Measurements from ENCODE around the gene TXNDC5. TPM values are rescaled to one million over a fixed set of nuclear protein-coding genes. Genes with fewer than 3 reads are reported as not detected.

The TXNDC5 gene
- total and polyA plus RNA-seq, 2 experiments from 2014 or later = 237 to 498 TPM

GRCh38 chr6:7902867-7903266 is 7.7 kb downstream of the TXNDC5 start:
- no peaks in the 10 kb centered on the region for H3K9me3 ChIP-seq (ENCODE audit: low read depth)
- no peaks in the 10 kb centered on the region for H3K27me3 ChIP-seq (replicated peaks; ENCODE audit: insufficient read depth)
- H3K27ac ChIP-seq = no peak overlapping the region
- DNase-seq = no peak
- H3K4me2 ChIP-seq (ENCODE audit: unreplicated experiment) = no peak overlapping the region
- no peak overlapping the region for H2AFZ ChIP-seq
- peaks cover 91% of the 10 kb centered on the region for H3K79me2 ChIP-seq (ENCODE audit: insufficient read depth)
- H3F3A ChIP-seq (ENCODE audit: insufficient read depth) = peaks cover 4% of the 10 kb centered on the region; the same call in 1 of the 2 replicates
- H4K20me1 ChIP-seq (ENCODE audit: insufficient read depth) = peaks cover 7% of the 10 kb centered on the region; the same call in 1 of the 2 replicates
- in situ Hi-C loops (cut with MboI) = no loop called here
- no peak overlapping the region for H3K9ac ChIP-seq
- no peak overlapping the region for H3K4me3 ChIP-seq
- 93% methylated on average over 1 of the region's 1 CpG for WGBS, 2 experiments (ENCODE audit: low coverage in 1 of 2, low lambda C conversion rate in 2 of 2, missing lambda C conversion rate in 2 of 2)
- H3K36me3 ChIP-seq (ENCODE audit: low read depth) = peaks cover 40% of the 10 kb centered on the region
- no peaks in the 10 kb centered on the region for H3K9me2 ChIP-seq (ENCODE audit: insufficient read depth)
- no peak for TF ChIP-seq EZH2 (IDR thresholded peaks at IDR 0.05; ENCODE audit: insufficient read depth, poor library complexity, severe bottlenecking)
- TF ChIP-seq EZH2phosphoT487 (IDR thresholded peaks at IDR 0.05; ENCODE audit: insufficient read depth, low read depth) = no peak
- no peaks in the 10 kb centered on the region for H3K4me1 ChIP-seq (ENCODE audit: insufficient read depth)

DNA sequence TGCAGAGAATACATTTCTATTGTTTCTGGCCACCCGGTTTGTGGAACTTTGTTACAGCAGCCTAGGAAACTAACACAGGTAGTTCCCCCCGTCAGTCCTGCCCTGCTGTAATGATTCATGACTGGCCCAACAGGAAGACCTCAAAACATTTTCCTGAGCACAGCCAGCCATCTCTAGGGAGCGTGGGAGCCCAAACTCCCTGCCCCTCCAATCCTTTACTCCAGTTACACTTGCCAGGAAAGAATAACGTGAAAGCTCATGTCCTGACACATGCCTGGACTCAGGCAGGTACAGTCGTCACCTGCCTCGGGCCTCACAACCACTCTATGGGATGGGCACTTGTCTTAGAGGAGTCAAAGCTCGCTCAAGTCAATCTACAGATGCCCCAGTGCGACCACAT is 8.4 kb downstream of the TXNDC5 start:
- no peaks in the 10 kb centered on the region for H3K27me3 ChIP-seq (replicated peaks; ENCODE audit: insufficient read depth)
- H3K79me2 ChIP-seq (ENCODE audit: insufficient read depth) = peaks cover 90% of the 10 kb centered on the region
- H3K9ac ChIP-seq = no peak overlapping the region
- in situ Hi-C loops (cut with MboI) = no loop called here
- no peaks in the 10 kb centered on the region for H3K4me1 ChIP-seq (ENCODE audit: insufficient read depth)
- peaks cover 7% of the 10 kb centered on the region; the same call in 1 of the 2 replicates for H4K20me1 ChIP-seq (ENCODE audit: insufficient read depth)
- H3K4me2 ChIP-seq (ENCODE audit: unreplicated experiment) = no peak overlapping the region
- no peak overlapping the region for H3K4me3 ChIP-seq
- H3K36me3 ChIP-seq (ENCODE audit: low read depth) = peaks cover 46% of the 10 kb centered on the region
- no peaks in the 10 kb centered on the region for H3K9me2 ChIP-seq (ENCODE audit: insufficient read depth)
- no peak for TF ChIP-seq EZH2phosphoT487 (IDR thresholded peaks at IDR 0.05; ENCODE audit: insufficient read depth, low read depth)
- no peak for TF ChIP-seq EZH2 (IDR thresholded peaks at IDR 0.05; ENCODE audit: insufficient read depth, poor library complexity, severe bottlenecking)
- H3K9me3 ChIP-seq (ENCODE audit: low read depth) = no peaks in the 10 kb centered on the region
- peaks cover 7% of the 10 kb centered on the region; the same call in 1 of the 2 replicates for H3F3A ChIP-seq (ENCODE audit: insufficient read depth)
- WGBS, 2 experiments (ENCODE audit: low coverage in 1 of 2, low lambda C conversion rate in 2 of 2, missing lambda C conversion rate in 2 of 2) = 86 to 89% methylated on average over 8 of the region's 8 CpGs
- DNase-seq = no peak
- no peak overlapping the region for H2AFZ ChIP-seq
- H3K27ac ChIP-seq = no peak overlapping the region

DNA sequence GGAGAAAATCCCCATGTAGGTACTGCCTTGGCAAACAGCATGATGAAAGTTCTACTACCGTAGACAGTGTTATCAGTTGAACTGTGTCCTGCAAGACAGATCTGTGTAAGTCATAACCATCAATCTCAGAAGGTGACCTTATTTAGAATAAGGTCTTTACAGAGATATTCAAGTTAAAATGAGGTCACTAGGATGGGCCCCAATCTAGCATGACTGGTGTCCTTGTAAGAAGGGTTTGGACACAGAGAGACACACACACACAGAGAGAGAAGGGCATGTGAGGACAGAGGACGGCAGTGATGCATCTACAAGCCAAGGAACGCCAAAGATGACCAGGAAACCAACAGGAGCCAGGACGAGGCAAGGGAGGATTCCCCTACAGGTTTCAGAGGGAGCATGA is 8.8 kb downstream of the TXNDC5 start:
- Histone ChIP-seq H2AFZ (no peak overlapping the region), H3K36me3 (ENCODE audit: low read depth) (peaks cover 51% of the 10 kb centered on the region), H3K4me3 (no peak overlapping the region), H3K4me2 (ENCODE audit: unreplicated experiment) (no peak overlapping the region), H3F3A (ENCODE audit: insufficient read depth) (peaks cover 7% of the 10 kb centered on the region; the same call in 1 of the 2 replicates), H3K27me3 (replicated peaks; ENCODE audit: insufficient read depth) (no peaks in the 10 kb centered on the region), H3K9ac (no peak overlapping the region), H3K79me2 (ENCODE audit: insufficient read depth) (peaks cover 86% of the 10 kb centered on the region), H3K9me3 (ENCODE audit: low read depth) (no peaks in the 10 kb centered on the region), H3K9me2 (ENCODE audit: insufficient read depth) (no peaks in the 10 kb centered on the region), H3K4me1 (ENCODE audit: insufficient read depth) (no peaks in the 10 kb centered on the region), H3K27ac (no peak overlapping the region), H4K20me1 (ENCODE audit: insufficient read depth) (peaks cover 7% of the 10 kb centered on the region; the same call in 1 of the 2 replicates)
- 77 to 79% methylated on average over 4 of the region's 4 CpGs for WGBS, 2 experiments (ENCODE audit: low coverage in 1 of 2, low lambda C conversion rate in 2 of 2, missing lambda C conversion rate in 2 of 2)
- in situ Hi-C loops (cut with MboI) = no loop called here
- TF ChIP-seq EZH2 (IDR thresholded peaks at IDR 0.05; ENCODE audit: insufficient read depth, poor library complexity, severe bottlenecking) (no peak), EZH2phosphoT487 (IDR thresholded peaks at IDR 0.05; ENCODE audit: insufficient read depth, low read depth) (no peak)
- no peak for DNase-seq

DNA sequence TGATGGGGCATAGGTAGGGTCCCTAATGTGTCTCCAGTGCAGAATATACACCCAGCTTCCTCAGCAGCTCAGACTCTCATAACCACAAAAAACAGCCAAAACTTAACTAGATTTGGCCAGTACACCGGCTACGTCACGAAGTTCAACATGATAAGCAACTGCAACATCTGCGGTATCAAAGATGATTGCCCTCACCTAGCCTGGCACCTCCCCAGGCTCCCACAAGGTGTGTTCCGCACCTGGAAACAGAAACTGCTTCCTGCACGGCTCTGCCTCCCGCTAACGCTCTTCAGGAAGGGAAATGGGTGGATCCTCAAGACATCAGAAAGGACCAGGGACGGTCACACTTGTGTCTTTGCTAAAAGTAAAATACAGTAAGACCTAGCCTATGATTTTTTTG is 9.5 kb downstream of the TXNDC5 start:
- 91 to 92% methylated on average over 9 of the region's 9 CpGs for WGBS, 2 experiments (ENCODE audit: low coverage in 1 of 2, low lambda C conversion rate in 2 of 2, missing lambda C conversion rate in 2 of 2)
- Histone ChIP-seq H3K4me2 (ENCODE audit: unreplicated experiment) (no peak overlapping the region), H3K4me1 (ENCODE audit: insufficient read depth) (no peaks in the 10 kb centered on the region), H3K9me3 (ENCODE audit: low read depth) (no peaks in the 10 kb centered on the region), H3K4me3 (no peak overlapping the region), H2AFZ (no peak overlapping the region), H3K27me3 (replicated peaks; ENCODE audit: insufficient read depth) (no peaks in the 10 kb centered on the region), H3K27ac (no peak overlapping the region), H3K36me3 (ENCODE audit: low read depth) (peaks cover 54% of the 10 kb centered on the region), H3F3A (ENCODE audit: insufficient read depth) (peaks cover 7% of the 10 kb centered on the region; the same call in 1 of the 2 replicates), H3K79me2 (ENCODE audit: insufficient read depth) (peaks cover 79% of the 10 kb centered on the region), H3K9me2 (ENCODE audit: insufficient read depth) (no peaks in the 10 kb centered on the region), H3K9ac (no peak overlapping the region), H4K20me1 (ENCODE audit: insufficient read depth) (peaks cover 7% of the 10 kb centered on the region; the same call in 1 of the 2 replicates)
- no peak for TF ChIP-seq EZH2 (IDR thresholded peaks at IDR 0.05; ENCODE audit: insufficient read depth, poor library complexity, severe bottlenecking)
- TF ChIP-seq EZH2phosphoT487 (IDR thresholded peaks at IDR 0.05; ENCODE audit: insufficient read depth, low read depth) = no peak
- in situ Hi-C loops (cut with MboI) = no loop called here
- DNase-seq = no peak

Measured in GM23248 (cell line).